ENCODE data around the gene MSGN1. TPM values are rescaled to one million over a fixed set of nuclear protein-coding genes. Genes with fewer than 3 reads are reported as not detected.

MSGN1 gene
- total RNA-seq, 1 experiment from 2014 or later: not detected

- TF ChIP-seq ATF3 (IDR thresholded peaks at IDR 0.05): no peak
- TF ChIP-seq FOSL1 (IDR thresholded peaks at IDR 0.05; ENCODE audit: low read depth): no peak
- TF ChIP-seq ZFX (IDR thresholded peaks at IDR 0.05): no peak
- TF ChIP-seq SRF (IDR thresholded peaks at IDR 0.05; ENCODE audit: low read depth): no peak
- TF ChIP-seq SIN3A (IDR thresholded peaks at IDR 0.05; ENCODE audit: low read depth): no peak
- no peak for TF ChIP-seq POLR2A (IDR thresholded peaks at IDR 0.05; ENCODE audit: borderline replicate concordance, extremely low read depth, insufficient read depth, insufficient read length)
- no peak for TF ChIP-seq RAD21 (IDR thresholded peaks at IDR 0.05; ENCODE audit: low read depth)
- no peak for TF ChIP-seq EZH2phosphoT487 (IDR thresholded peaks at IDR 0.05; ENCODE audit: borderline replicate concordance)
- no peak for TF ChIP-seq JUND (IDR thresholded peaks at IDR 0.05)
- TF ChIP-seq POLR2AphosphoS5 (IDR thresholded peaks at IDR 0.05; ENCODE audit: low read depth, low read length): no peak
- TF ChIP-seq MAX (IDR thresholded peaks at IDR 0.05): no peak
- no peak for TF ChIP-seq EGR1 (IDR thresholded peaks at IDR 0.05; ENCODE audit: low read depth)
- no peak for TF ChIP-seq ELF1 (IDR thresholded peaks at IDR 0.05; ENCODE audit: borderline replicate concordance, low read depth)
- no peak for TF ChIP-seq YY1 (IDR thresholded peaks at IDR 0.05; ENCODE audit: extremely low read depth, insufficient replicate concordance, low read depth, low read length)
- no peak for TF ChIP-seq SP1 (IDR thresholded peaks at IDR 0.05; ENCODE audit: low read depth)
- no peak for TF ChIP-seq ZBTB33 (IDR thresholded peaks at IDR 0.05; ENCODE audit: extremely low read depth, insufficient replicate concordance, low read length)
- TF ChIP-seq CEBPB (IDR thresholded peaks at IDR 0.05; ENCODE audit: low read depth): no peak
- TF ChIP-seq EZH2 (IDR thresholded peaks at IDR 0.05): no peak
- TF ChIP-seq TCF7L2 (IDR thresholded peaks at IDR 0.05; ENCODE audit: borderline replicate concordance, extremely low read depth, insufficient read depth, insufficient read length): no peak
- no peaks in the 10 kb centered on the region for H3K36me3 ChIP-seq (ENCODE audit: control insufficient read depth in 1 of 2, insufficient read depth in 2 of 2, low read length in 2 of 2)
- no peak overlapping the region for H3K4me3 ChIP-seq (replicated peaks in 1 of 2; ENCODE audit: low read depth in 1 of 2, low read length in 2 of 2)
- H3K4me1 ChIP-seq (ENCODE audit: control insufficient read depth in 1 of 2, insufficient read depth in 2 of 2, low read length in 2 of 2): peaks cover 0 to 10% of the 10 kb centered on the region in 2 experiments; a peak in 1 of 4 replicates
- BruUV-seq (replicated peaks): no TSS peak
- DNase-seq (ENCODE audit: low read depth, low spot score) (no peak), ATAC-seq (no peak)
- no peaks in the 10 kb centered on the region for H3K79me2 ChIP-seq (ENCODE audit: insufficient read depth, low read length)
- no peak overlapping the region for H3K27ac ChIP-seq (ENCODE audit: low read depth, low read length)
- POLR2A ChIA-PET: no interaction called here
- intact Hi-C loops (cut with micrococcal nuclease): no loop called here
- H4K20me1 ChIP-seq (ENCODE audit: insufficient read depth): no peaks in the 10 kb centered on the region
- CTCF ChIA-PET: no interaction called here
- H3K4me2 ChIP-seq (ENCODE audit: low read length): no peak overlapping the region
- H3K27me3 ChIP-seq (ENCODE audit: insufficient read depth, low read length): no peaks in the 10 kb centered on the region
- H3K9me2 ChIP-seq (ENCODE audit: insufficient read depth): no peaks in the 10 kb centered on the region
- no peaks in the 10 kb centered on the region for H3K9me3 ChIP-seq (ENCODE audit: control insufficient read depth in 1 of 2, insufficient read depth in 1 of 2, low read depth in 1 of 2, low read length in 2 of 2)
- no peak overlapping the region for H2AFZ ChIP-seq (ENCODE audit: low read depth, low read length, poor library complexity, severe bottlenecking)
- no peak overlapping the region for H3K9ac ChIP-seq (ENCODE audit: low read length)
- RAD21 ChIA-PET (ENCODE audit: low non-redundant PET in 1 of 2, low total read pairs in 2 of 2, uncharacterized antibody in 2 of 2, unreplicated experiment in 2 of 2): no interaction called here
These were observed 11.5 kb downstream of the MSGN1 start for GRCh38 chr2:17827785-17828184.

Data from HCT116 (cell line).